SK-N-SH treated with all-trans-retinoic acid at 6 μM for 48 hours (cell line): Measurements from ENCODE around the gene SLC10A3.

Source experiments
- GLIS3 ChIP-seq: fragments of 250-450 bp; sonication (Bioruptor Pico); IDR thresholded peaks from 2 replicates; pipeline ENCODE4 v1.5.0; 2020; ENCODE audit warnings: mild to moderate bottlenecking, moderate library complexity
- POU6F1 ChIP-seq: fragments of 250-450 bp; sonication (Bioruptor Pico); IDR thresholded peaks from 2 replicates; pipeline ENCODE4 v1.8.0; 2021; ENCODE audit warnings: low read depth, mild to moderate bottlenecking, moderate library complexity, borderline replicate concordance
- SNAI2 ChIP-seq: fragments of 250-450 bp; sonication (Bioruptor Pico); IDR thresholded peaks from 2 replicates; pipeline ENCODE4 v1.5.0; 2020; ENCODE audit warnings: mild to moderate bottlenecking, moderate library complexity
- ZNF565 ChIP-seq: fragments of 450-650 bp; formaldehyde crosslinking; conservative IDR thresholded peaks from 2 replicates; pipeline ENCODE4 v1.5.0; 2020; ENCODE audit warnings: low read depth, mild to moderate bottlenecking, moderate library complexity

- TF ChIP-seq ZNF565 (CRISPR knock-in tag) = no peak
- no peak for TF ChIP-seq SNAI2 (CRISPR knock-in tag)
- no peak for TF ChIP-seq POU6F1 (CRISPR knock-in tag)
- TF ChIP-seq GLIS3 (CRISPR knock-in tag) = no peak
These were observed 1.9 kb downstream of the SLC10A3 start for GRCh38 chrX:154488336-154489075.
